ENCODE measurements around the gene PAPOLA. TPM values are rescaled to one million over a fixed set of nuclear protein-coding genes. Genes with fewer than 3 reads are reported as not detected.

Gene PAPOLA
- total RNA-seq, 1 donor from 2014 or later = 235 TPM

DNA sequence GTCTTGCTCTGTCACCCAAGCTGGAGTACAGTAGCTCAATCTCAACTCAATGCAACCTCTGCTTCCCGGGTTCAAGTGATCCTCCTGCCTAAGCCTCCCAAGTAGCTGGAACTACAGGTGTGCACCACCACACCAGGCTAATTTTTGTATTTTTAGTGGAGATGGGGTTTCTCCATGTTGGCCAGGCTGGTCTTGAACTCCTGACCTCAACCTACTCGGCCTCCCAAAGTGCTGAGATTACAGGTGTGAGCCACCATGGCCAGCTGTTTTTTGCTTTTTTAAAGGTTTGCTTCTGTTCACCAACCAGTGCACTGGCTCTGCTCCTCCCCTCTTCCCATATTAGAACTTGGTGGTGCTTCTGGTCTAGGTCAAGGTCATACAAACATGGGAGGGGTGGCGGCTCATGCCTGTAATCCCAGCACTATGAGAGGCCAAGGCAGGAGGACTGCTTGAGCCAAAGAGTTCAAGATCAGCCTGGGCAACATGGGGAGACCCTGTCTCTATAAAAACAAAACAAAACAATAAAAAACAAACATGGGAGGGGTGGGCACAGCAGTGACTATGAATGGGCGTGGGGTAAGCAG is 20.4 kb upstream of the PAPOLA start:
- no peaks in the 10 kb centered on the region for H3K79me2 ChIP-seq (ENCODE audit: low read depth)
- no peaks in the 10 kb centered on the region for H3K4me1 ChIP-seq
- no peak overlapping the region for H3K4me2 ChIP-seq
- DNase-seq (ENCODE audit: low spot score) = no peak
- no peaks in the 10 kb centered on the region for H3K36me3 ChIP-seq
- Mint-ChIP-seq H3K4me1 (no peaks in the 10 kb centered on the region), H3K36me3 (no peaks in the 10 kb centered on the region), H3K9me3 (no peaks in the 10 kb centered on the region), H3K4me3 (no peak overlapping the region), H3K27me3 (ENCODE audit: insufficient read depth, low read depth) (no peaks in the 10 kb centered on the region), H3K27ac (no peak overlapping the region)
- H3K27me3 ChIP-seq = no peaks in the 10 kb centered on the region
- no peak overlapping the region for H3K4me3 ChIP-seq
- H4K20me1 ChIP-seq (ENCODE audit: low read depth) = no peaks in the 10 kb centered on the region
- H3F3A ChIP-seq (ENCODE audit: low read depth) = no peaks in the 10 kb centered on the region
- no peak overlapping the region for H3K9ac ChIP-seq
- no peak overlapping the region for H2AFZ ChIP-seq (replicated peaks)
- no peaks in the 10 kb centered on the region for H3K9me3 ChIP-seq (ENCODE audit: low read depth)
- H3K27ac ChIP-seq = no peak overlapping the region
- no peak for TF ChIP-seq EZH2 (IDR thresholded peaks at IDR 0.05)
- TF ChIP-seq, protein P1, sequence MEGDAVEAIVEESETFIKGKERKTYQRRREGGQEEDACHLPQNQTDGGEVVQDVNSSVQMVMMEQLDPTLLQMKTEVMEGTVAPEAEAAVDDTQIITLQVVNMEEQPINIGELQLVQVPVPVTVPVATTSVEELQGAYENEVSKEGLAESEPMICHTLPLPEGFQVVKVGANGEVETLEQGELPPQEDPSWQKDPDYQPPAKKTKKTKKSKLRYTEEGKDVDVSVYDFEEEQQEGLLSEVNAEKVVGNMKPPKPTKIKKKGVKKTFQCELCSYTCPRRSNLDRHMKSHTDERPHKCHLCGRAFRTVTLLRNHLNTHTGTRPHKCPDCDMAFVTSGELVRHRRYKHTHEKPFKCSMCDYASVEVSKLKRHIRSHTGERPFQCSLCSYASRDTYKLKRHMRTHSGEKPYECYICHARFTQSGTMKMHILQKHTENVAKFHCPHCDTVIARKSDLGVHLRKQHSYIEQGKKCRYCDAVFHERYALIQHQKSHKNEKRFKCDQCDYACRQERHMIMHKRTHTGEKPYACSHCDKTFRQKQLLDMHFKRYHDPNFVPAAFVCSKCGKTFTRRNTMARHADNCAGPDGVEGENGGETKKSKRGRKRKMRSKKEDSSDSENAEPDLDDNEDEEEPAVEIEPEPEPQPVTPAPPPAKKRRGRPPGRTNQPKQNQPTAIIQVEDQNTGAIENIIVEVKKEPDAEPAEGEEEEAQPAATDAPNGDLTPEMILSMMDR (IDR thresholded peaks at IDR 0.05) = no peak
- TF ChIP-seq EZH2phosphoT487 (IDR thresholded peaks at IDR 0.05) = no peak

DNA sequence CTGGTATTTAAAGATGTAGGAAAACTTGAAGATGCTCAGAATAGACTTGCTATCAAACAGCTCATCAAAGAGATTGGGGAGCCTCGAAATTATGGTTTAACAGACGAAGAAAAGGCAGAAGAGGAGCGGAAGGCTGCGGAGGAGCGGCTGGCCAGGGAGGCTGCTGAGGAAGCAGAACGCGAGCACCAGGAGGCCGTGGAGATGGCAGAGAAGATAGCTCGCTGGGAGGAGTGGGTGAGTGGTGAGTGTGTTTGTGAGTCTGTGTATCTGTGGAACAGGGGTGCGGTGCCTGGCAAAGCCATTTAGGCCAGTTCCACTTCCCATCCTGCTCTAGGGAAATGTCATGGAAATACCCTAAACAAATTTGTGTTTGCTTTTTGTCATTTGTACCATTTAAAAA is 19.2 kb upstream of the PAPOLA start:
- Histone ChIP-seq H3F3A (ENCODE audit: low read depth) (no peaks in the 10 kb centered on the region), H3K27ac (no peak overlapping the region), H4K20me1 (ENCODE audit: low read depth) (no peaks in the 10 kb centered on the region), H3K4me2 (no peak overlapping the region), H3K9ac (no peak overlapping the region), H3K4me1 (no peaks in the 10 kb centered on the region), H3K4me3 (no peak overlapping the region), H3K27me3 (no peaks in the 10 kb centered on the region), H3K36me3 (no peaks in the 10 kb centered on the region), H3K9me3 (ENCODE audit: low read depth) (no peaks in the 10 kb centered on the region), H3K79me2 (ENCODE audit: low read depth) (no peaks in the 10 kb centered on the region), H2AFZ (replicated peaks) (no peak overlapping the region)
- Mint-ChIP-seq H3K4me1 (no peaks in the 10 kb centered on the region), H3K4me3 (no peak overlapping the region), H3K36me3 (no peaks in the 10 kb centered on the region), H3K27me3 (ENCODE audit: insufficient read depth, low read depth) (peaks cover 2% of the 10 kb centered on the region), H3K9me3 (no peaks in the 10 kb centered on the region), H3K27ac (no peak overlapping the region)
- TF ChIP-seq, protein P1 (IDR thresholded peaks at IDR 0.05) = no peak
- TF ChIP-seq EZH2 (IDR thresholded peaks at IDR 0.05) (no peak), EZH2phosphoT487 (IDR thresholded peaks at IDR 0.05) (no peak)
- DNase-seq (ENCODE audit: low spot score) = no peak

DNA sequence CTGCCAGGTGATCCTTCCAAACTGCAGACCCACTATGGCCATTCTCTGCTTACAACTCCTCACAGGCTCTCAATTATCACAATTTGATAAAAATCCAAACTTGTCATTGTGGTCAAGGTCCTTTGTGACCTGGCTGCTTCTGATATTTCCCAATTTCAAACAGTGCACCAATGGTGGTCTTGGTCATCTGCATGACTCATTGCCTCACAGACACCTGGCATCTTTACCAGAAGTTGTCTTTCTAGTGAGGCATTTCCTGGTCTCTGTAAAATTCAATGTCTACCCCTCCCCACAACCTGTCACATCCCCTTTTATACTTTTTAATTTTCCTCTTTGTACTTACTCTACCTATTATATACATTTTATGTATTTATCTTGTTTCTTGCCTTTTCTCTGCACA is 17.8 kb upstream of the PAPOLA start:
- H3K9me3 ChIP-seq (ENCODE audit: low read depth) = no peaks in the 10 kb centered on the region
- no peak overlapping the region for H3K27ac Mint-ChIP-seq
- H3K9ac ChIP-seq = no peak overlapping the region
- no peaks in the 10 kb centered on the region for H3K79me2 ChIP-seq (ENCODE audit: low read depth)
- H3K4me2 ChIP-seq = no peak overlapping the region
- no peak overlapping the region for H3K27ac ChIP-seq
- no peaks in the 10 kb centered on the region for H3K4me1 ChIP-seq
- peaks cover 2% of the 10 kb centered on the region for H3K27me3 Mint-ChIP-seq (ENCODE audit: insufficient read depth, low read depth)
- DNase-seq (ENCODE audit: low spot score) = no peak
- H3K27me3 ChIP-seq = no peaks in the 10 kb centered on the region
- no peaks in the 10 kb centered on the region for H4K20me1 ChIP-seq (ENCODE audit: low read depth)
- TF ChIP-seq, protein P1 (IDR thresholded peaks at IDR 0.05) = no peak
- TF ChIP-seq EZH2 (IDR thresholded peaks at IDR 0.05) (no peak), EZH2phosphoT487 (IDR thresholded peaks at IDR 0.05) (no peak)
- no peak overlapping the region for H3K4me3 ChIP-seq
- no peak overlapping the region for H2AFZ ChIP-seq (replicated peaks)
- H3K36me3 Mint-ChIP-seq = no peaks in the 10 kb centered on the region
- H3K9me3 Mint-ChIP-seq = no peaks in the 10 kb centered on the region
- H3K4me1 Mint-ChIP-seq = no peaks in the 10 kb centered on the region
- no peaks in the 10 kb centered on the region for H3K36me3 ChIP-seq
- no peaks in the 10 kb centered on the region for H3F3A ChIP-seq (ENCODE audit: low read depth)
- H3K4me3 Mint-ChIP-seq = no peak overlapping the region

All from neural progenitor cell (in vitro differentiated cells).